Epithelial cell of proximal tubule (primary cell): Measurements from ENCODE around the gene PRR11. TPM values are rescaled to one million over a fixed set of nuclear protein-coding genes. Genes with fewer than 3 reads are reported as not detected.

ENCODE experiments used
- DNase-seq: peaks from one replicate; pipeline ENCODE4 v3.0.0-alpha.2; 2011; ENCODE audit warnings: low read depth
- H3K4me3 ChIP-seq: 2 replicates; pipeline ENCODE4 v1.5.1; 2011; ENCODE audit warnings: low read depth, mild to moderate bottlenecking, low read length
- total RNA-seq: library from RNA; depleted of rRNA; stranded (reverse); fragments of >200 nt; gene quantifications from 2 replicates; pipeline ENCODE4 v1.2.3, GENCODE V29; 2015
- TF ChIP-seq, protein P1 (sequence below): conservative IDR thresholded peaks from 2 replicates; pipeline ENCODE4 v1.5.1; 2012; ENCODE audit warnings: low read depth, mild to moderate bottlenecking, low read length

The PRR11 gene
- total RNA-seq, 1 donor from 2014 or later = 54.4 TPM

DNA sequence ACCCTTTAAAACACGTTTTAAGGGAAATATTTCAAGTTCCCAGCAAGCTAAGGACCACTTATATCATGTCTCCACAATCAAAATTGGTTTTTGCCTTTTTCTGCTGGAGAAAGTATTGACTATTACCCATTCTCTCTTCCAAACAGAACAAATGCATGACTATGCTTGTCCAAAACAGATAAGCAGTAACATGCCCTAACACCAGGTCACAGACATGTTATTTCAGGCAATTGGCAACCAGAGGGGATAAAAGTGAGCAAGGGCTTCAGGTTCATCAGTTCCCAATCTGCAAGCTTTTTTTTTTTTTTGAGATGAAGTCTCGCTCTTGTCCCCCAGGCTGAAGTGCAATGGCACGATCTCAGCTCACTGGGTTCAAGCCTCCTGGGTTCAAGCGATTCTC, 15.6 kb upstream of the PRR11 start:
- DNase-seq = no peak
- TF ChIP-seq, protein P1, sequence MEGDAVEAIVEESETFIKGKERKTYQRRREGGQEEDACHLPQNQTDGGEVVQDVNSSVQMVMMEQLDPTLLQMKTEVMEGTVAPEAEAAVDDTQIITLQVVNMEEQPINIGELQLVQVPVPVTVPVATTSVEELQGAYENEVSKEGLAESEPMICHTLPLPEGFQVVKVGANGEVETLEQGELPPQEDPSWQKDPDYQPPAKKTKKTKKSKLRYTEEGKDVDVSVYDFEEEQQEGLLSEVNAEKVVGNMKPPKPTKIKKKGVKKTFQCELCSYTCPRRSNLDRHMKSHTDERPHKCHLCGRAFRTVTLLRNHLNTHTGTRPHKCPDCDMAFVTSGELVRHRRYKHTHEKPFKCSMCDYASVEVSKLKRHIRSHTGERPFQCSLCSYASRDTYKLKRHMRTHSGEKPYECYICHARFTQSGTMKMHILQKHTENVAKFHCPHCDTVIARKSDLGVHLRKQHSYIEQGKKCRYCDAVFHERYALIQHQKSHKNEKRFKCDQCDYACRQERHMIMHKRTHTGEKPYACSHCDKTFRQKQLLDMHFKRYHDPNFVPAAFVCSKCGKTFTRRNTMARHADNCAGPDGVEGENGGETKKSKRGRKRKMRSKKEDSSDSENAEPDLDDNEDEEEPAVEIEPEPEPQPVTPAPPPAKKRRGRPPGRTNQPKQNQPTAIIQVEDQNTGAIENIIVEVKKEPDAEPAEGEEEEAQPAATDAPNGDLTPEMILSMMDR = no peak
- H3K4me3 ChIP-seq = no peak overlapping the region

DNA sequence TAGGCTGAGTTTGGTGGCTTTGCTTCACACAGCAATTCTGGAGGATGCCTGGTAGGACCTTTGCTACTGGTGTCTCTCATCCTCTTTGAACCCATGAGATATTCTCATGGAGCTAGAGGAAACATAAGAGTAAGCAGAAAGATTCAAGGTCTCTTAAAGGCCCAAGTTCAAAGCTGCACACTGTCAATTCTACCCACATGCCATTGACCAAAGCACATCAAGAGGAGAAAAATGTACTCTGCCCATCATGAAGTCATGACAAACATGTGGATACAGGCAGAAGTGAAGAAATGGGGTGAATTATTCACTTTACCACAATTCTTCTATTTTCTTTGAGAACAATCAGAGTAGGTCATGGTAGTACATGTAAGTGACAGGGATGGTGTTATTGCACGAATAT, 13.7 kb upstream of the PRR11 start:
- H3K4me3 ChIP-seq = no peak overlapping the region
- TF ChIP-seq, protein P1 = no peak
- DNase-seq = no peak

DNA sequence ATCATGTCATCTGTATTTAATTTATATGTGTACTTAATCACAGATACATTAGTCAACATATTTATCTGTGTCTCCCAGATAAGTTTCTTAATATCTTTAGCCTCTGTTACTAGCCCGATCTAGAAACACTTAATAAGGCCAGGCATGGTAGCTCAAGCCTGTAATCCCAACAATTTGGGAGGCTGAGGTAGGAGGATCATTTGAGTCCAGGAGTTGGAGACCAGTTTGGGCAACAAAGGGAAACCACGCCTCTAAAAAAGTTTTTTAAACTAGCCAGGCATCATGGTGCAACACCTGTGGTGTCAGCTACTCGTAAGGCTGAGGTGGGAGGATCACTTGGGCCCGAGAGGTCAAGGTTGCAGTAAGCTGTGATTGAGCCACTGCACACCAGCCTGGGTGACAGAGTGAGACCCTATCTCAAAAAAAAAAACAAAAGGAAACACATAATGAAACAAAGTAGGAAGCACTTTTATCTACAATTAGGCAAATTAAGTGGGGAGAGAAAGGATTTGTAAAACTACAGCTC, 9.9 kb upstream of the PRR11 start:
- H3K4me3 ChIP-seq = no peak overlapping the region
- TF ChIP-seq, protein P1 = no peak
- no peak for DNase-seq

DNA sequence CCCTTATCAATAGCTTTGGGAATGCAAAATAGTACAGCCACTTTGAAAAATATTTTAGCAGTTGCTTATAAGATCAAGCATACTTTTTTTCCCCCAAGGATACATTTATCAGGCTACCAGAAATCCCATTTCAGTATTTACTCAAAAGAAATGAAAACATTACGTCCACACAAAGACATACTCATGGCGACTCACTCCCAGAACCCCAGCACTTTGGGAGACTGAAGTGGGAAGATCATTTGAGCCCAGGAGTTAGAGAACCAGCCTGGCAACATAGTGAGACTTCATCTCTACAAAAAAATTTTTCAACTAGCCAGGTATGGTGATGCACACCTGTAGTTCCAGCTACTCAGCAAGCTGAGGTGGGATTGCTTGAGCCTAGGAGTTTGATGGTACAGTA, 6.5 kb upstream of the PRR11 start:
- DNase-seq = no peak
- TF ChIP-seq, protein P1 = no peak
- H3K4me3 ChIP-seq = no peak overlapping the region

DNA sequence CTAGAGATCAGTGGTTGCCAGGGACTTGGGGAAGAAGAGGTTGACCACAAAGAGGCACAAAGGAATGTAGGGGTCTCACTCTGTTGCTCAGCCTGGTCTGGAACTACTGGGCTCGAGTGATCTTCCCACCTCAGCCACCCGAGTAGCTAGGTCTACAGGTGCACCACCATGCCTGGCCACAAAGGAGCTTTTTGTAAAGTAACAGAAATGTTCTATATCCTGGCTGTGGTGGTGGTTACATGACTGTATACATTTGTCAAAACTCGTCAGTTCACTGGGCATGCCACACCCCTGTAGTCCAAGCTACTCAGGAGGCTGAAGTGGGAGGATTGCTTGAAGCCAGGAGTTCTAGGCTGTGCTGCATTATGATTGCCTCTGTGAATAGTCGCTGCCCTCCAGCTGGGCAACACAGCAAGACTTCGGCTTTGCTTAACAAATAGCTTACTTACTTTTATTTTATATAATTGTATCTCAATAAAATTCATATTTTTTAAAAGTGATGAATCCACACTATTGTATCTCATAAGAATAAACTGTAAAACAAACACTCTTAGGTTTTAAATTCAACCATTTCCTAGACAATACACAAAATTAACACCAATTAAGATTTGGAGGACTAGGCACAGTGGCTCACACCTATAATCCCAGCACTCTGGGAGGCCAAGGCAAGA, 5.6 kb upstream of the PRR11 start:
- TF ChIP-seq, protein P1 = no peak

DNA sequence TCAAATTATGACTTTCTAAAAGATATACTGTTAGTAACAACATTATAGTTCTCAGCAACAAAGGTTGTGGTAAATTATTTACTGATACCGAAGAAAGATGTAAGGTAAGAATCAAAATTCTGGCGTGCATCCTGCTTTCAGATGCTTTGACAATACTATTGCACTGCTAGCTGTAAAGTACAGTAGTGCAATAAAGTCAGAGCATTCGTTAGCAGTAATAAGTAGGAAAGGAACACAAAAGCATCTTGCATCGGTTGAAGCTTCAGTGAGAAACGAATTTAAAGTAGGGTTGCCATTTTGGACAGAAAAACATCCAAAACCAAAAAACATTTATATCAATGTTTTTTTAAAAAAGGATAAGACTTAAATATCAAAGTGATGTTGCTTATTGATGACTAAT, 4.5 kb upstream of the PRR11 start:
- H3K4me3 ChIP-seq = no peak overlapping the region
- DNase-seq = no peak
- TF ChIP-seq, protein P1 = no peak

More for the DNA sequence above, 5.6 kb upstream of the PRR11 start:
- no peak overlapping the region for H3K4me3 ChIP-seq
- DNase-seq = no peak

DNA sequence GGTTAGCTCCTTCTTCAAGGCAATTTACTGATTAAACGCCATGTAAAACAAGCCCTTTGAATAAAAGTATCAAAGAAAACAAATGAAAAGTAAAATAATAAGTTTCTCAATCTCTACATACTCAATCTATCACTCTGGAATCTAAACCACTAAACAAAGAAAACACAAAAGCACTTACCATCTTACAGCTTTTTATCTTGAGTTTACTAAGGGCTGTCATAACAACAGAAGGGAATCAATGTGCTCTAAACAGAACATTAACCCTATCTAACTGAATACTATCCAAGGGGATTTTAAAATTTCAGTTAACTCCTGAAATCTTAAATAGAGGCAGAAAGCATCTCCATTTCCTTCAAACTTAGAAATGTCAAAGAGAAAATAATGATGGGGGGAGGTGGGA, 4.0 kb upstream of the PRR11 start:
- no peak overlapping the region for H3K4me3 ChIP-seq
- no peak for DNase-seq
- TF ChIP-seq, protein P1 = no peak
